ENCODE data around the gene CLDN5. TPM values are rescaled to one million over a fixed set of nuclear protein-coding genes. Genes with fewer than 3 reads are reported as not detected.

Gene CLDN5
- total and polyA plus RNA-seq, 2 of the 8 experiments (the other 6 are each of a cell fraction or from before 2014, with no cell fraction given), result 1.2 to 1.6 TPM

GRCh38 chr22:19483481-19484244 is 40.5 kb downstream of the CLDN5 start:
- ChIA-PET CTCF (ENCODE audit: partially characterized antibody) (interaction anchor here (0.9 to 3.2 kb wide), 3 partner anchors 10 to 193 kb away, joined by 3 to 15 read pairs (median 5); no protein-coding TSS in a partner anchor), POLR2A (ENCODE audit: partially characterized antibody) (interaction anchor here (1.0 to 1.7 kb wide), 3 partner anchors 14 to 79 kb away, joined by 3 read pairs; no protein-coding TSS in a partner anchor)
- H4K91ac ChIP-seq (replicated peaks; ENCODE audit: insufficient read length, low read length), result no peak overlapping the region
- H3K9ac ChIP-seq (replicated peaks in 1 of 4; ENCODE audit: extremely low read depth in 1 of 4, low read depth in 3 of 4, low read length in 3 of 4), result no peak overlapping the region
- no peaks in the 10 kb centered on the region for H3K27me3 ChIP-seq (replicated peaks in 1 of 4; ENCODE audit: control insufficient read depth in 3 of 4, extremely low read depth in 1 of 4, insufficient read depth in 3 of 4, low read length in 3 of 4)
- no peak overlapping the region for H3K14ac ChIP-seq (ENCODE audit: insufficient read length)
- 89% methylated on average over 8 of the region's 8 CpGs; no CpG with 5 or more reads in 1 of the 2 experiments for WGBS, 2 experiments (ENCODE audit: extremely low coverage in 1 of 2, insufficient coverage in 1 of 2, insufficient read length in 1 of 2, insufficient replicate concordance in 2 of 2, low coverage in 1 of 2, low lambda C conversion rate in 2 of 2, missing lambda C conversion rate in 1 of 2)
- H2BK5ac ChIP-seq (ENCODE audit: low read depth, low read length), result no peak overlapping the region
- H4K20me1 ChIP-seq (replicated peaks in 1 of 2; ENCODE audit: control insufficient read depth in 1 of 2, insufficient read depth in 2 of 2, low read length in 2 of 2), result peaks cover 3% of the 10 kb centered on the region in 2 experiments
- H3K36me3 ChIP-seq (ENCODE audit: control insufficient read depth in 2 of 4, insufficient read depth in 4 of 4, low read length in 3 of 4), result peaks cover 22 to 50% (median 34%) of the 10 kb centered on the region in 4 experiments
- peaks cover 6% of the 10 kb centered on the region for H3K23me2 ChIP-seq (ENCODE audit: low read depth, low read length)
- no peak overlapping the region for H2AFZ ChIP-seq (ENCODE audit: low read length)
- H2AK5ac ChIP-seq (ENCODE audit: low read depth, low read length), result no peak overlapping the region
- H3K4me3 ChIP-seq (ENCODE audit: extremely low read depth in 1 of 4, insufficient read depth in 2 of 4, low read depth in 3 of 4, low read length in 4 of 4), result no peak overlapping the region
- H3K23ac ChIP-seq (ENCODE audit: insufficient read length), result no peak overlapping the region
- no peak overlapping the region for H3K4ac ChIP-seq (replicated peaks; ENCODE audit: insufficient read length, low read depth, low read length)
- no peak overlapping the region for H4K8ac ChIP-seq (ENCODE audit: extremely low read depth, insufficient read depth, low read length)
- FAIRE-seq, result no peak
- no peak overlapping the region for H2BK120ac ChIP-seq (replicated peaks; ENCODE audit: low read depth, low read length)
- no peak overlapping the region for H2BK20ac ChIP-seq (ENCODE audit: low read length)
- no peak overlapping the region for H3K4me2 ChIP-seq (ENCODE audit: insufficient read depth in 1 of 2, low read depth in 2 of 2, low read length in 2 of 2)
- H3K27ac ChIP-seq (ENCODE audit: low read depth, low read length), result no peak overlapping the region
- no peaks in the 10 kb centered on the region for H3K79me1 ChIP-seq (ENCODE audit: low read depth, low read length)
- H3K79me2 ChIP-seq (ENCODE audit: control insufficient read depth in 1 of 2, insufficient read depth in 2 of 2, low read length in 2 of 2), result peaks cover 0 to 14% of the 10 kb centered on the region in 2 experiments; a peak in 3 of 4 replicates
- H4K5ac ChIP-seq (ENCODE audit: insufficient read length, low read depth, low read length), result no peak overlapping the region
- H3K9me3 ChIP-seq (ENCODE audit: insufficient read depth in 2 of 2, low read depth in 1 of 2, low read length in 1 of 2), result no peaks in the 10 kb centered on the region
- H3K4me1 ChIP-seq (replicated peaks in 1 of 4; ENCODE audit: control insufficient read depth in 3 of 4, insufficient read depth in 4 of 4, low read length in 3 of 4), result peaks cover 0 to 4% (median 0%) of the 10 kb centered on the region in 4 experiments; a peak in 1 of 7 replicates
- no peak overlapping the region for H3K18ac ChIP-seq (ENCODE audit: extremely low read depth, low read length)
- no peak overlapping the region for H3K56ac ChIP-seq (replicated peaks; ENCODE audit: insufficient read length, low read depth, low read length)
- H2BK12ac ChIP-seq (ENCODE audit: low read depth, low read length), result no peak overlapping the region
- no peak for DNase-seq (ENCODE audit: low read depth in 1 of 2, low spot score in 2 of 2)
- H2BK15ac ChIP-seq (ENCODE audit: low read length), result no peak overlapping the region
- TF ChIP-seq SRF (IDR thresholded peaks at IDR 0.05; ENCODE audit: low read depth, low read length) (no peak), ATF2 (IDR thresholded peaks at IDR 0.05; ENCODE audit: low read length) (no peak), SP2 (IDR thresholded peaks at IDR 0.05; ENCODE audit: low read length) (no peak), CTCF (IDR thresholded peaks at IDR 0.05; ENCODE audit: control extremely low read depth in 1 of 3, insufficient read depth in 1 of 3, low read depth in 1 of 3, low read length in 3 of 3) (no peak), CHD2 (IDR thresholded peaks at IDR 0.05; ENCODE audit: low read length) (no peak), FOSL1 (IDR thresholded peaks at IDR 0.05; ENCODE audit: insufficient read depth, low read depth, low read length) (no peak), ATF3 (IDR thresholded peaks at IDR 0.05; ENCODE audit: insufficient read depth, low read depth, low read length) (no peak)

Data from H1 (cell line).